Mammary epithelial cell (primary cell): Measurements from ENCODE around the gene MAPK4.

Experiments used
- EZH2 ChIP-seq: IDR thresholded peaks from 2 replicates; pipeline ENCODE4 v1.6.1; 2012; ENCODE audit warnings: low read length, inconsistent platforms, borderline replicate concordance
- TF ChIP-seq, protein P1 (sequence below), 2 donors: IDR thresholded peaks in 1 of 2; conservative IDR thresholded peaks in 1 of 2; 2 replicates each; pipeline ENCODE4 v1.5.1; 2011 to 2012; ENCODE audit warnings: inconsistent platforms in 2 of 2, low read length in 2 of 2, mild to moderate bottlenecking in 2 of 2, control low read depth in 1 of 2, low read depth in 1 of 2; ENCODE audit not compliant: insufficient read depth in 1 of 2; ENCODE audit errors: extremely low read depth in 1 of 2

DNA sequence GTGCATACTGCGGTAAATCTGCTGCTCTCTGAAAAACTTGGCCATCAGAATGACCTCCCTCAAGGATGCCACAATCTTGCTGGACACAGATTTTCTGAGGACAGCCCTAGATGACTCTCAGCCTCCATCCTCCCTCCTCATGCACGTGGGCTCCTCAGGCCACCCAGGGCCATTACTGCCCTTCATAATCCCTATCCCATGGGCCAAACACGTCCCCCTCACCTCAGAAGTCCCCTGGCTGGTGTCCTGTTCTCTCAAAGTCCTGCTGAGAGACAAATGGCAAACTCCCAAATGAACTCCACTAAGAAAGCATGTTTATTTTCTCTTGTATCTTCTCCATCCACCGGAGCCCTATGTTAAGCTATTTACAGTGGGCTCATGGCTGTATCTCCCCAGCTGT, 134.3 kb downstream of the MAPK4 start:
- TF ChIP-seq, protein P1, sequence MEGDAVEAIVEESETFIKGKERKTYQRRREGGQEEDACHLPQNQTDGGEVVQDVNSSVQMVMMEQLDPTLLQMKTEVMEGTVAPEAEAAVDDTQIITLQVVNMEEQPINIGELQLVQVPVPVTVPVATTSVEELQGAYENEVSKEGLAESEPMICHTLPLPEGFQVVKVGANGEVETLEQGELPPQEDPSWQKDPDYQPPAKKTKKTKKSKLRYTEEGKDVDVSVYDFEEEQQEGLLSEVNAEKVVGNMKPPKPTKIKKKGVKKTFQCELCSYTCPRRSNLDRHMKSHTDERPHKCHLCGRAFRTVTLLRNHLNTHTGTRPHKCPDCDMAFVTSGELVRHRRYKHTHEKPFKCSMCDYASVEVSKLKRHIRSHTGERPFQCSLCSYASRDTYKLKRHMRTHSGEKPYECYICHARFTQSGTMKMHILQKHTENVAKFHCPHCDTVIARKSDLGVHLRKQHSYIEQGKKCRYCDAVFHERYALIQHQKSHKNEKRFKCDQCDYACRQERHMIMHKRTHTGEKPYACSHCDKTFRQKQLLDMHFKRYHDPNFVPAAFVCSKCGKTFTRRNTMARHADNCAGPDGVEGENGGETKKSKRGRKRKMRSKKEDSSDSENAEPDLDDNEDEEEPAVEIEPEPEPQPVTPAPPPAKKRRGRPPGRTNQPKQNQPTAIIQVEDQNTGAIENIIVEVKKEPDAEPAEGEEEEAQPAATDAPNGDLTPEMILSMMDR (conservative IDR thresholded peaks at IDR 0.05 in 1 of 2, IDR thresholded peaks at IDR 0.05 in 1 of 2; ENCODE audit: extremely low read depth in 1 of 2, insufficient read depth in 1 of 2, low read depth in 1 of 2, low read length in 2 of 2), result no peak
- no peak for TF ChIP-seq EZH2
